Measurements from ENCODE around the gene CALML4.
"Not testable (repeated sequence)": the region's sequence is repeated elsewhere in the genome, so short reads cannot be mapped to it uniquely, and the experiment has no call there.

Gene CALML4

GRCh38 chr15:68208636-68209240 lies 3.6 kb upstream of the CALML4 start:
- DNase-seq (ENCODE audit: low read depth in 2 of 3, low spot score in 1 of 3) = no peak

DNA sequence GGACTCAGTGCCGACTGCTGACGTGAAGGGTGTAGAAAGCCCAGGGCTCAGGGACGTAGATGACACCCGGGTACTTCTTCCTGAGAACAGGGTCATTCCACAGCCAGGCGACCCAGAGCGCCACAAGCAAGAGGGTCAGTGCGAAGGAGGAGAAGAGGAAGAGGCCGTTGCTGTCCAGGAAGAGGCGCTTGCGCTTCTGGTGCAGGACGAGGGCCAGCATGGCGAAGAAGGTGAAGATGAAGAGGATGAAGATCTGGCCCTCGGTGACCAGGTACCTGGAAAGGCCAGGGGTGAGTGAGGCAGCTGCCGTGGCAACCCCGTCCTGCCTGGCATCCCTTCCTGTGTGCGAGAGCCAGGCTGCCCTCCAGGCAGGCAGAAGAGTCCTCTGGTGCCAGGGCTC lies 3.0 kb upstream of the CALML4 start:
- no peak for DNase-seq (ENCODE audit: low read depth in 2 of 3, low spot score in 1 of 3)

DNA sequence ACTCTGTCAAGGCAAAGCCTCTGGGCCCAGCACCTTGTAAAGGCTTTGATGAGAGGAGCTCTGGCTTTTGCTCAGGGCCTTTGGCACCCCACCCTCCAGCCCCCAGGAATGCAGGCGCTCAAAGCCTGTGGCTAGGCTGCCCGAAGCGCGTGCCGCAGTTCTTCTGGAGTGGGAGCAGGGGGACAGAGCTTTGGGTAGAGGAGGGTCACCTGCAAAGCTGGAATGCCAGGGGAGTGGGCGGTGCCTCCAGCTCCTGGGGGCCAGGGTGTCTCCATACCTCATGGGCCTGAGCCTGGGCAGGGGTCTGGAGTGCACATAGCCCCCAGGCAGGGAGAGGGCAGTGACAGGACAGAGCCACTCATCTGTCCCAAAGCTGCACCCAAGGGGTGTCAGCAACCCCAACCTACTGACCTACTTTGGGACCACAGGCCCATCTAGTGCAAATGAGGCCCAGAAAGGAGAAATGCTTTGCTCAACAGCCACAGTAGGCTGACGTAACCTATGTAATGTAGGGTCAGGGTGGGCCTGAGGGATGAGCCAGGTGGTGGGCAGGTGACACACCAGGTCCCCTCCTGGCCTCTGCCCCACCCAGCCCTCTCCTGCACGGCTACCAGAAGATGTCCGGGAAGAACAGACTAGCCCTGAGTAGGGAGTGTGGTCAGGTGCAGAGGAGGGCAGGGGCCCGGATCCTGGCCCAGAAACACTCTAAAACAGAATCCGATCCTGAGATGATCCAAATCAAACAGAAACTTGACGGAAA lies 2.2 kb upstream of the CALML4 start:
- DNase-seq (ENCODE audit: low read depth in 2 of 3, low spot score in 1 of 3) = no peak

GRCh38 chr15:68206711-68207151 lies 1.6 kb upstream of the CALML4 start:
- DNase-seq (ENCODE audit: low read depth in 2 of 3, low spot score in 1 of 3) = no peak

- no peak for DNase-seq (ENCODE audit: low read depth in 2 of 3, low spot score in 1 of 3)
Measured at GRCh38 chr15:68205954-68206539, 915 bp upstream of the CALML4 start.

DNA sequence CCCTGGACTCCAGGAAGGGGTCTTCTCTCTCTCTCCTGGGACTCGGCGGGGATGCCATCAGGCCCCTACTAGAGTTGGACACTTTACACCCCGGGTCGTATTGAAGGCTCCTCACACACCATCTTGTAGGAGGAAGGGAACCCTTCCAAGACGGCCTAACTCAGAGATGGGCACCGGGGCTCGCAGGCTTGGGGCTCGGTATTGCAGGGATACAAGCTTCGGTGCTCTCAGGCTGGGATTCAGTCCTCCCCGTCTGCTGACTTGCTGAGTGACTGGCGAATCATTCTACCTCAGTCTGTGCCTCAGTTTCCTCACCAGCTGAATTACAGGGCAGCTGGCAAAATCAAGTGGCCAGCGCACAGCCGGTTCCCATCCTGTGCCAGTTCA lies 419 bp upstream of the CALML4 start:
- DNase-seq (ENCODE audit: low read depth in 2 of 3, low spot score in 1 of 3) = no peak

- no peak for DNase-seq (ENCODE audit: low read depth in 2 of 3, low spot score in 1 of 3)
Measured at GRCh38 chr15:68204361-68204760, 771 bp downstream of the CALML4 start.

DNA sequence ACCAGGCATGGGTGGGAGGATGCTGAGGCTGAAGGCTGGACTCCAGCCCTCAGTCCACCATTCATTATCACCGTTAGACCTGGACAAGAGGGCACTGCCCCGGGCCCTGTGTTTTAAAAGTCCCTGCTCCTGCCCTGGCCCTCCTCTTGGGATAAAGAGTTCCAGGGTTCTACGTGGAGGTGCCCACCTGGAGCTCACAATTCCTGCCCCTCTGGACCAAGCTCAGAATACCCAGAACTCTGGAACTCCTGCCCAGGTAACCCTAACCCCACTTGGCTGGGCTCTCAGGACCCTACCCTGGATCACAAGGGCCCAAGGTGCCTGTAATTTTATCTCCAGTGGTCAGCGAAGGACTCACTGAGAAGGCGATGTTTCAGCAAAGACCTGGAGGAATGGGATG lies 1.2 kb downstream of the CALML4 start:
- DNase-seq (ENCODE audit: low read depth in 2 of 3, low spot score in 1 of 3) = no peak

DNA sequence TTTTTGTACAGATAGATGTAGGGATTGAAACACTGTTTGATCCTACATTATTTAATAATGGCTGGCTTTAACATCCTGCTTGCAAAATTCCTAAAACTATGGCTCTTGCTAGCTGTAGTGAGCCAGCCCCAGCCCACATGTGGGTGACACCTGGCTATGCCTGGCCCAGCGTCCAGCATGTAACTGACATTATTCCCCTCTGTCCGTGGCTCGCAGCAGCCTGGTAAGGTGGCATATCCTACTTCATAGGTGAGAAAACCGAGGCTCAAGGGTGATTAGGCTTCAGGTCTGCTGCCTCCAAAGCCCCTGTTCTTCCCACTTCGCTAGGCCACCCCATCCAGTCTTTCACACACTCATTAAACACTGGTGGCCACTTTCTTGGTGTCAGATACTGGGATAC lies 1.6 kb downstream of the CALML4 start:
- no peak for DNase-seq (ENCODE audit: low read depth in 2 of 3, low spot score in 1 of 3)

DNA sequence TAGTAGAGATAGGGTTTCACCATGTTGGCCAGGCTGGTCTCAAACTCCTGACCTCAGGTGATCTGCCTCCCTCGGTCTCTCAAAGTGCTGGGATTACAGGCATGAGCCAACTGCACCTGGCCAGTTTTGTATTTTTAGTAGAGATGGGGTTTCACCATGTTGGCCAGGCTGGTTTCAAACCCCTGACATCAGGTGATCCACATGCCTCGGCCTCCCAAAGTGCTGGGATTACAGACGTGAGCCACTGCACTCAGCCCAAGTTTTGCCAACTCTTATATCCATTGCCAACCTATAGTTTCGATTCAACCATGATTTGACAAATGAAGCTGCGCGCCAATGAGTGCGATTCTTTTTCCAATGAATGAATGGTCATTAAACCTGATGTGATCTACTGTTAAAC lies 2.1 kb downstream of the CALML4 start:
- DNase-seq (ENCODE audit: low read depth in 2 of 3, low spot score in 1 of 3) = not testable (repeated sequence)

DNA sequence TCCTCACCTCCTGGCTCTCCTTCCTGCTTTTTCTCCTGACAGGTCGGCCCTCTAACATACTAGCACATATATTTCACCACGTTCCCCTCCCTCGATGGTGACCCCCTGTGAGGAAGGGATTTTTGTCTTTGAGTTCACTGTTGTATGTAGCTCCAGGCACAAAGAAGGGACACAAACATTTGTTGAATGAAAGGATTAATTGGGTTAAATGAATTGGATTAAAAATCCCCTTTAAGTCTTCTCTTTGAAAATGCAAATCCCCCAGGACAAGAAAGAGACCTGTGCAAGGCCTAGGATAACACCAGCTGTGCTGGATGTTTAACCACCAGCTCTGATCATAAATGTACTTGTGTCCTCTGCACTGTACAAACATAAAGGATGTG lies 3.3 kb downstream of the CALML4 start:
- no peak for DNase-seq (ENCODE audit: low read depth in 2 of 3, low spot score in 1 of 3)

- DNase-seq (ENCODE audit: low read depth in 2 of 3, low spot score in 1 of 3) = no peak
Measured at GRCh38 chr15:68201153-68201878, 3.8 kb downstream of the CALML4 start.

DNA sequence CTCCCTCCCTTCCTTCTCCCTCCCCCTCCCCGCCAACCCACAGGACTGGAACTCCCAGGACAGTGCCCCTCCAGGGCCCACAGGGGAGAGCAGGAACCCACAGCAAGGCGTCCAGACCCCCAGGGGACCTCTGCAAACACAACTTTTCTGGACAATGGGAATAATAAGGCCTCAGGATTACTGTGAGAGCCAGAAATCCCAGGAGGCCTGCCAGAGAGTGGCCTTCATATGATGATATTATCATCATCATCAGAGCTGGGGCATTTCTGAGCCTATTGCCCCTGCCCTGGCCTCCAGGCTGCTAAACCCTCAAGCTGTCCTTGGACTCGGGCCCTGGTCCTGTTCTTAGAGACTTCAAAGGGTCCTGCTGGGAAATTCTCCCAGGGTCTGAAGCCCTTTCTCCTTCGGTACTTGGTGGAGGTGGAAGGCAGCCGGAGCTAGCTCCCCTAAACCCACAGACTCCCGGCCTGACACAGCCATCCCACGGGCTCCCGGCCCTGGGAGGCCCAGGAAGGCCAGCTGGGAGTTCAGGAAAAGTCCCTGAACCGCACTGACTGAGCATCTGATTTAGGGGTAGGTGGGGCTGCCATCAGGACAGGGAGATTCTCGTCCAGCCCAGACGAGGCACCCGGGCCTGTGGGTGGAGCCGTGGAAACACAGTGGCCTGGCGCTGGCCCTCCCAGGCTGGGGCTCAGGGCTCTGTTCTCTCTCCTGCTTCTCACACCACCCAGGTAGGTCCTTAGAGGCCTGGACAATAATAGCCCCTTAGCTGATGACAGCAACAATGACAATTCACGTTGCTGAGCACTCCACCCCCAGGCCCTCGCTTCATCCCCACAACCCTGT lies 4.9 kb downstream of the CALML4 start:
- DNase-seq (ENCODE audit: low read depth in 2 of 3, low spot score in 1 of 3) = no peak

- no peak for DNase-seq (ENCODE audit: low read depth in 2 of 3, low spot score in 1 of 3)
Measured at GRCh38 chr15:68199340-68199739, 5.8 kb downstream of the CALML4 start.

GRCh38 chr15:68197661-68198437 lies 7.3 kb downstream of the CALML4 start:
- DNase-seq (ENCODE audit: low read depth in 2 of 3, low spot score in 1 of 3) = no peak

- DNase-seq (ENCODE audit: low read depth in 2 of 3, low spot score in 1 of 3) = no peak
Measured at GRCh38 chr15:68197170-68197492, 8.0 kb downstream of the CALML4 start.

DNA sequence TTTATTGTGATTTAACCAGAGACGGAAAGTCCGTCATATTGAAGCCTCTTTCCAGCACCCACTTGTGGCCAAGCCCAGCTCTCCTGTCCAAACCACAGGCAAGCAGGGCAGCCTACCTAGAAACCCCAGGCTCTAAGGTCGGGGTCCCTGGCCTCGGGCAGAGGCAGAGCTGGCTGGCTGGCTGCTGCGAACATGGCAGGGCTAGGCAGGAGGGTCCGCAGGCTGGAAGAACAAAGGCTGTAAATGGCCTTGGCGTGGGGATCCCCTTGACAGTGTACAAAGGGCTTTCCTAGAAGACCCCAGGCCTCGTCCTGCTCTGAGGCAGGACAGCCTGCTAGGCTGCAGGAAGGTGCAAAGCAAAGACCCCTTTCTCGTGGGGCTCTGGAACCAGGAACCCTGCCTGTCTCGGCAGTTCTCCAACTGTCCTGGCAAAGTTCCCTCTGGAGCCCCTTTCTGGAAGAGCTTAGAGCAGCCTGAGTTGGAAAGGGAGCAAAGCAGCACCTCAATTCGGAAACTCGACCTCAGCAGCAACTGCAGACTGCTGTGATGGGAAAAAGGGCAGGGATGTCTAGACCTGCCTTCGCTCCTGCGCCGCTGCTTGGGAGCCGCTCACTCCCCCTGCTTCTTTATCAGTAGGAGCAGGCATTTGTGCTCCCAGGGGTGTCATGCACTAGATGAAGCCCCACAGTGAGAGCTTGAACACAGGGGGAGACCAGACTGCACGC lies 8.5 kb downstream of the CALML4 start:
- DNase-seq (ENCODE audit: low read depth in 2 of 3, low spot score in 1 of 3) = no peak

DNA sequence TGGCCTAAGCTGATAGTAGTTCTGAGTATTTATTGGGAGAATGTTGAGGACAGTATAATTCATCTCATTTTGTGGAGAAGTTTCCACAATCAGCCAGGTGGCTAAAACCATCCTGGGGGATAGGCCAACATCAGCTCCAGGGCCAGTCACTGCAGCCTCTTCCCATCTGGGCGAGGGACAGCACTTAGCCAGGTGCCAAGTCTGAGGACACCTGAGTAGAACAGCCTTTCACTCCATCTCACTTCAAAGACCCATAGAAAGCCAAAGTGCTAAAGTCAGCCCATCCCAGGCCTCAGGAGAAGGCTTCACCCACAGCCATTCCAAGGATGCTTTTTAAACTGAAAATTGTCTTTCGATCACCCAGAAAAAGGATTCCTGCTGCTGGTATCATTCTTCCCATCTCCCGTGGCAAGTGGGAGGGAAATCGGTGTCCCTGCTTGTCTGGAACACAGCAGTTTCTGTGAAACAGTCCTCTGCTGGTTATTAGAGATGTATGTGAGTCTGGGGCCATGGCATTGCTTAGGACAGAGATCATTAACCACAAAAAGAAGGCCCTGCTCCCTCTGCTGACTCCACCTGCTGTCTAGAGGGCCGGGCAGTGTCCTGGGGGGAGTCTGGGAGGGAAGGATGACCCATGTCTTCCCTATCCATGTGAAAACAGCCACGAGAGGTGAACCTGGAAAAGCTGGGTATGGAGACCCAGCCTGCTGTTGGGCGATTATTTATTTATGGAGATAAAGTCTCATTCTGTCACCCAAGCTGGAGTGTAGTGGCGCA lies 9.6 kb downstream of the CALML4 start:
- DNase-seq (ENCODE audit: low read depth in 2 of 3, low spot score in 1 of 3) = no peak

All from stimulated activated CD4-positive, alpha-beta T cell treated with anti-CD3 and anti-CD28 coated beads, Interleukin-12 subunit alpha, Interleukin-12 subunit beta, amount 100 ng/mL, for 48 hours (primary cell).